Heart left ventricle (tissue), 16 donors: ENCODE measurements around the gene MSI2. TPM values are rescaled to one million over a fixed set of nuclear protein-coding genes. Genes with fewer than 3 reads are reported as not detected.
A peak's percentile ranks its signal among the peaks of the same experiment; 100 is the strongest.

Source experiments
- ATAC-seq, 4 donors: fragments of 200-7000 bp; cut with Tn5 transposase; one replicate each; pipeline ENCODE4 v1.9.1; 2020 to 2022; ENCODE audit warnings: moderate library complexity in 4 of 4, mild to moderate bottlenecking in 3 of 4, moderate number of reproducible peaks in 1 of 4
- DNase-seq, 5 donors: peaks; one replicate each; pipeline ENCODE4 v3.0.0-alpha.2; 2020
- H3K27ac ChIP-seq, 12 donors: fragments of 200-600 bp; sonication (generic) in 4 of 12; one replicate each; pipeline versions ENCODE4 v1.5.0 to v1.8.0; 2016 to 2022; ENCODE audit warnings: mild to moderate bottlenecking in 2 of 12
- H3K27me3 ChIP-seq, 9 donors: fragments of 200-600 bp; sonication (generic) in 2 of 9; one replicate each; pipeline versions ENCODE4 v1.5.1 to v1.8.0; 2016 to 2022; ENCODE audit warnings: mild to moderate bottlenecking in 3 of 9
- H3K36me3 ChIP-seq, 9 donors: fragments of 200-600 bp; sonication (generic) in 2 of 9; one replicate each; pipeline versions ENCODE4 v1.5.0 to v1.8.0; 2018 to 2022; ENCODE audit warnings: mild to moderate bottlenecking in 2 of 9
- H3K4me1 ChIP-seq, 12 donors: fragments of 200-600 bp; sonication (generic) in 4 of 12; one replicate each; pipeline versions ENCODE4 v1.5.0 to v1.8.0; 2016 to 2022; ENCODE audit warnings: mild to moderate bottlenecking in 3 of 12
- H3K4me3 ChIP-seq, 12 donors: fragments of 200-600 bp; sonication (generic) in 4 of 12; one replicate each; pipeline versions ENCODE4 v1.5.0 to v1.8.0; 2017 to 2022; ENCODE audit warnings: mild to moderate bottlenecking in 9 of 12, moderate library complexity in 4 of 12
- H3K9me3 ChIP-seq, 12 donors: fragments of 200-600 bp; sonication (generic) in 4 of 12; one replicate each; pipeline versions ENCODE4 v1.5.0 to v1.8.0; 2016 to 2022; ENCODE audit warnings: mild to moderate bottlenecking in 1 of 12
- CTCF ChIP-seq, 12 donors: fragments of 200-600 bp; sonication (generic) in 4 of 12; IDR thresholded peaks; one replicate each; pipeline versions ENCODE4 v1.5.0 to v1.8.0; 2018 to 2022; ENCODE audit warnings: antibody characterized with exemption in 12 of 12, mild to moderate bottlenecking in 5 of 12
- POLR2A ChIP-seq, 2 donors: fragments of 450-650 bp; IDR thresholded peaks; one replicate each; pipeline ENCODE4 v1.6.1; 2017; ENCODE audit warnings: antibody characterized with exemption in 2 of 2, mild to moderate bottlenecking in 2 of 2, moderate library complexity in 2 of 2
- WGBS, 4 donors: extraction: QIAGEN DNeasy Blood & Tissue Kit in 2 of 4; methylation state at CpG; one replicate each; pipeline versions ENCODE4 v1.1.5 to v1.1.7; 2013 to 2018; 5-methylcytosine and 5-hydroxymethylcytosine counted together
- intact Hi-C, 10 donors: fragments of 100-400 bp; cut with DNase I; formaldehyde crosslinking; loops; one replicate each; pipeline versions ENCODE4 v1.11.1 to v1.14.2; 2022
- polyA plus RNA-seq, 2 donors: library from polyadenylated mRNA; stranded (reverse); fragments of 200-250 nt; gene quantifications; one replicate each; pipeline ENCODE4 v1.2.3, GENCODE V29; 2013
- total RNA-seq, 9 donors: library from RNA; depleted of rRNA in 2 of 9; stranded (reverse); fragments of >200 nt in 2 of 9; fragmentation: NEBNext Ultra II Directional in 3 of 9; extraction: Animal tissue kit (Norgen Biotek cat#: 25700) in 3 of 9; gene quantifications; one replicate each; pipeline versions ENCODE4 v1.1.0 to v1.2.4, GENCODE V29; 2016 to 2023
- donor health status: ischemic (EF 13 %, LVEDD 7.1; RV severe dilation, severe dysfunction).
- donor health status: healthy with polysubstance abuse.
- donor health status: DM: no; HTN: yes; CAD: no.
- donor health status: DM: no; HTN: no; CAD: no.
- donor health status: ischemic (EF 25% LVEDD 6.9; RV normal size, moderate dysfunction).
- donor health status: ischemic (EF 25% LVEDD 5.7; RV mildly dilated, moderate dysfunction).
- donor health status: healthy.
- donor health status: DM: yes; HTN: yes; CAD: no.
- donor health status: ischemic (EF 35%, LVEDD 5.7; RV mildly dilated, moderate dysfunction).
- donor health status: nonischemic (EF 11% LVEDD 7.7; RV severe dilation, severe dysfunction).
- donor health status: DM: yes; HTN: yes; CAD: no.
- donor health status: PGD.
- donor health status: ischemic (EF 29% LVEDD 5.4; RV normal size, mild dysfunction).
- donor health status: nonischemic (EF 23%, LVEDD 6.1; RV moderate dilation, normal function).

MSI2 gene
- total and polyA plus RNA-seq, 11 donors, result 35.9 to 120 (median 104) TPM

GRCh38 chr17:57623620-57624019 is 367.3 kb downstream of the MSI2 start:
- peaks cover 0 to 58% (median 19%) of the 10 kb centered on the region in 12 donors for H3K4me1 ChIP-seq
- H3K4me3 ChIP-seq, result no peak overlapping the region
- no peak for TF ChIP-seq CTCF (IDR thresholded peaks at IDR 0.05)
- no peak for TF ChIP-seq POLR2A (IDR thresholded peaks at IDR 0.05)
- intact Hi-C loops, result loop anchor here in 3 of 10 donors (2.0 to 5.0 kb wide), 2 partner anchors 39 kb away; no protein-coding TSS in a partner anchor
- 84 to 89% (median 85%) methylated on average over 11 of the region's 11 CpGs for WGBS, 4 donors
- H3K27me3 ChIP-seq, result no peaks in the 10 kb centered on the region
- H3K9me3 ChIP-seq, result no peaks in the 10 kb centered on the region
- peak overlapping the region in 8 of 12 donors; percentile 11 to 79 (median 65) for H3K27ac ChIP-seq
- DNase-seq (peak in 2 of 5 donors; percentile 24 to 26), ATAC-seq (no peak)
- H3K36me3 ChIP-seq, result peaks cover 0 to 6% (median 0%) of the 10 kb centered on the region in 9 donors

GRCh38 chr17:57624386-57624785 is 368.1 kb downstream of the MSI2 start:
- H3K27me3 ChIP-seq, result no peaks in the 10 kb centered on the region
- WGBS, 4 donors, result 78 to 87% (median 83%) methylated on average over 8 of the region's 8 CpGs
- ATAC-seq, result no peak
- H3K4me1 ChIP-seq, result peaks cover 0 to 58% (median 19%) of the 10 kb centered on the region in 12 donors
- H3K27ac ChIP-seq, result peak overlapping the region in 2 of 12 donors; percentile 24 to 77
- H3K36me3 ChIP-seq, result peaks cover 0 to 14% (median 0%) of the 10 kb centered on the region in 9 donors
- DNase-seq, result peak in 2 of 5 donors; percentile 11
- intact Hi-C loops, result loop anchor here in 2 of 10 donors (5.0 kb wide), 1 partner anchor 38 kb away; no protein-coding TSS in a partner anchor
- TF ChIP-seq POLR2A (IDR thresholded peaks at IDR 0.05) (no peak), CTCF (IDR thresholded peaks at IDR 0.05) (no peak)
- H3K9me3 ChIP-seq, result no peaks in the 10 kb centered on the region
- no peak overlapping the region for H3K4me3 ChIP-seq

GRCh38 chr17:57625511-57625910 is 369.2 kb downstream of the MSI2 start:
- Histone ChIP-seq H3K36me3 (peaks cover 0 to 18% (median 0%) of the 10 kb centered on the region in 9 donors), H3K27ac (peak overlapping the region in 7 of 12 donors; percentile 22 to 77 (median 52)), H3K9me3 (no peaks in the 10 kb centered on the region), H3K4me1 (peaks cover 0 to 58% (median 19%) of the 10 kb centered on the region in 12 donors), H3K27me3 (no peaks in the 10 kb centered on the region), H3K4me3 (no peak overlapping the region)
- intact Hi-C loops, result no loop called here
- TF ChIP-seq CTCF (IDR thresholded peaks at IDR 0.05), result no peak
- no peak for TF ChIP-seq POLR2A (IDR thresholded peaks at IDR 0.05)
- peak in 1 of 5 donors; percentile 13 for DNase-seq
- peak in 3 of 4 donors; percentile 16 to 38 (median 20) for ATAC-seq
- WGBS, 4 donors, result 53 to 62% (median 56%) methylated on average over 1 of the region's 1 CpG

GRCh38 chr17:57625957-57626356 is 369.6 kb downstream of the MSI2 start:
- ATAC-seq (no peak), DNase-seq (peak in 1 of 5 donors; percentile 22)
- H3K36me3 ChIP-seq, result peaks cover 0 to 18% (median 0%) of the 10 kb centered on the region in 9 donors
- H3K27me3 ChIP-seq, result no peaks in the 10 kb centered on the region
- TF ChIP-seq CTCF (IDR thresholded peaks at IDR 0.05), result no peak
- TF ChIP-seq POLR2A (IDR thresholded peaks at IDR 0.05), result no peak
- H3K4me3 ChIP-seq, result no peak overlapping the region
- intact Hi-C loops, result no loop called here
- peaks cover 0 to 58% (median 19%) of the 10 kb centered on the region in 12 donors for H3K4me1 ChIP-seq
- 70 to 88% (median 73%) methylated on average over 9 of the region's 9 CpGs for WGBS, 4 donors
- peak overlapping the region in 9 of 12 donors; percentile 10 to 77 (median 51) for H3K27ac ChIP-seq
- H3K9me3 ChIP-seq, result no peaks in the 10 kb centered on the region
